Stimulated activated CD4-positive, alpha-beta T cell treated with anti-CD3 and anti-CD28 coated beads, Interleukin-15, amount 100 ng/mL, for 1 hour (primary cell): ENCODE measurements around the gene ZNF879.

Experiments
- DNase-seq, 2 donors: peaks; one replicate each; pipeline ENCODE4 v3.0.0-alpha.2; 2020; ENCODE audit warnings: low read depth in 1 of 2, low spot score in 1 of 2

ZNF879 gene

DNA sequence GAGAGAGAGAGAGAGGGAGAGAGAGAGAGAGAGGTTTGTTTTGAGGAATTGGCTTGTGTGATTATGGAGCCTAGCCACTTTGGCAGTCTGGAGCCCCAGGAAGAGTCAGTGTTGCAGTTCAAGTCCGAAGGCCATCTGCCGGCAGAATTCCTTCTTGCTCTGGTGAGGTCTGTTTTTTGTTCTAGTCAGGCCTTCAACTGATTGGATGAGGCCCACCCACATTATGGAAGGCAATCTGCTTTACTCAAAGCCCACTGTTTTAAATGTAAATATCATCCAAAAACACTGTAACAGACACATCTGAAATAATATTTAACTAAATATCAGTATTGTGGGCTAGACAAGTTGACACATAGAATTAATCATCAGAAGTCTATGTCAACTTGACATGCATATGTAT, 17.0 kb upstream of the ZNF879 start:
- no peak for DNase-seq

DNA sequence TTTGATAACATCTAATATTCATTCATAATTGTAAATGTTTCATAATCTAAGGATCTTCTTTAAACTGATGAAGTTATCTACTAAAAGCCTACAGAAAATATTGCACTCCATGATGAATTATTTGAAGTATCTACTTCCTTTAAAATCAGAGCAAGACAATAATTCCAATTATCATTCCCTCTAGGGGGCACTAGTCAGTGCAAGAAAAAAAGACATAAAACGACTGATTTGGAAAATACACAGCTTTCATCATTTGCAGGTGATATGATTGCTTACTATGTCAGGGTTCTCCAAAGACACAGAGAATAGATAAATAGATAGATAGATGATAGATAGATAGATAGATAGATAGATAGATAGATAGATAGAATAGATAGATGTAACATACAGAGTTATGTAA, 14.9 kb upstream of the ZNF879 start:
- DNase-seq: no peak

DNA sequence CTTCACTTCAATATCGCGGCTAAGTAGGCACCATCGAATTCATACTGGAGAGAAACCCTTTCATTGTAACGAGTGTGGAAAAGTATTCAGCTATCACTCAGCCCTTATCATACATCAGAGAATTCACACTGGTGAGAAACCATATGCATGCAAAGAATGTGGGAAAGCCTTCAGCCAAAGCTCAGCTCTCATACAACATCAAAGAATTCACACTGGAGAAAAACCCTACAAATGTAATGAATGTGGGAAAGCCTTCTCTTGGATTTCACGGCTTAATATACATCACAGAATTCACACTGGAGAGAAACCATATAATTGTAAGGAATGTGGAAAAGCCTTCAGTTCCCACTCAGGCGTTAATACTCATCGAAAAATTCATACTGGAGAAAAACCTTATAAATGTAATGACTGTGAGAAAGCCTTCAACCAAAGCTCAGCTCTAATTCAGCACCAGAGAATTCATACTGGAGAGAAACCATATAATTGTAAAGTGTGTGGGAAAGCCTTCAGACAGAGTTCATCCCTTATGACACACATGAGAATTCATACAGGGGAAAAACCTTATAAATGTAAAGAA, 9.5 kb downstream of the ZNF879 start:
- no peak for DNase-seq

DNA sequence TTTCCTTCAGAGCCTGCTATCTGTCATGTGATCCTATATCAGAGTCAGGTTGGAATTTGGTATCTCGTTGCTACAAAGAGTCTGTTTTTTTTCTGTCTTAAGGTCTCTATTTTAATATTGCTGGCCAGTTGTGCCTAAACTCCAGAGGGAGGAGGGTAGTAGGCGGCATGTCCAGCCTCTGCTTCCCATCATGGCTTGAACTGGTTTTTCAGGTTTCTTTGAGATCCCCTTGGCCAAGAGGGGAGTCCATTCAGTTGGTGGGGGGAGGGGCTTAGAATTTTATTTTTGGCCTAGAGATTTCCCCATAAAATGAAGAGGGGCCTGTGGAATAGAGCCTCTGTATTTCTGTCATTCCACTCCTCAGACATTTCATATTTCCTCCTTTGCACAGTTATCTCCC, 21.2 kb downstream of the ZNF879 start:
- no peak for DNase-seq

DNA sequence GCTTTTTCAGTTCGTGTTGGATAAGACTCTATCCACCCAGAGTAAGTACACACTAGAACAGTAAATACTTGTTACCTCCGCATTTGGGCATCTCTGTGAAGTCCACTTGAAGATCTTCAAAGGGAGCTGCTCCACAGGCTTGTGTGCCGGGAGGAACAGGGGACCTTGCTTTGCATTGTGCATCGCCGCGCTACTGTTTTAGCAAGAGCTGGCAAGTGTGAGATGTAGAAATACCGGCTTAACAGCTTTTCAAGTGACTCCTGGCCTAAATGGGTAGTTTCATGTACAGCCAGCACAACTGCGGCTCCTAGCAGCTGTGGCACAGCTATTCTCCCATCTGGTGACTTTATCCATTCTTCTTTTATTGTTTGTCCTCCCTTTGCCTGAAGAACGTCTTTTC, 28.2 kb downstream of the ZNF879 start:
- DNase-seq: no peak

DNA sequence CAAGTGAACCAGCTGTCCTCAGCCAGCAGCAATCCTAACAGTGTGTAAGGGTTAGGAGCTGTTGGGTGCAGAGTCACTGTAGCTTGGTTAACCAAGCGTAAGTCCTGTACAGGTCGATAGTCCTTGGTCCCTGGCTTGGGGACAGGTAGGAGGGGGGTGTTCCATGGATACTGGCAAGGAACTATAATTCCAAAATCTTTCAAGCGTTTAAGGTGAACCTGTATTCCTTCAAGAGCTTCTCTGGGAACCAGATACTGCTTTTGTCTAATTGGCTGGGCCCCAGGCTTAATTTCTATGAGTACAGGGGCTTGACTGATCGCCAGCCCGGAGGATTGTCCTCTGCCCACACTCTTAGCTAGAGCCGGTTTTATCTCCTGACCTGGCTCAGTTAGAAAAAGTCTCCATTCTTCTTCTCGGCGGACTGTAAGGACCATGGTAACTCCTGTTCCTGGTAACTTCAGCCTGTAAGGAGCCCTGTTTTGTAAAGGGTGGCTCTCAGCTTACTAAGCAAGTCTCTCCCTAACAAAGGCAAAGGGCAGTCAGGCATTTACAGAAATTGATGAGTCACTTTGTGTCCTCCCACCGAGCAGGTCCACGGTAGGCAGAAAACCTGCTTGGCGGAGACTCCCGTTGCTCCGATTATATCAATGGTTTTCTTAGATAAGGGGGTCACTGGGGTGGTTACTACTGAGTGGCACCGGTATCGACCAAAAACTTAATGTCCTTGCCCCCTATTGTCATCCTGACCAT, 30.6 kb downstream of the ZNF879 start:
- no peak for DNase-seq

DNA sequence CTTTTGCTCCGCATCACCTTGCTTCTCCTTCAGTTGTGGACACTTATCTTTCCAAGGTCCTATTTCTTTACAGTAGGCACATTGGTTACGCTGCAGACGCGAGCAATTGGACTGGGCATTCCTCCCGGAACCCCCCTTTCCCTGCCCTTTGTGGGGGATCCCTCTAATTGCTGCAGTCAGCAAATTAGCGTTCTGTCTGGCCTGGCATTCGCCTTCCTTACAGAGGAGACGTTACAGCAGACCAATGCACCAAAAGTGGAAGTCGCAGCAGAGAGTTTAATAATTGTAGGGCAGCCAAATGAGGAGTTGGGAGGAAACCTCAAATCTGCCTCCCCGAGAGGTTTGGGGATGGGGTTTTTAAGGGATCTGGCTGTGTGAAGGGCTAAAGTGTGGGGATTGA, 31.3 kb downstream of the ZNF879 start:
- no peak for DNase-seq

DNA sequence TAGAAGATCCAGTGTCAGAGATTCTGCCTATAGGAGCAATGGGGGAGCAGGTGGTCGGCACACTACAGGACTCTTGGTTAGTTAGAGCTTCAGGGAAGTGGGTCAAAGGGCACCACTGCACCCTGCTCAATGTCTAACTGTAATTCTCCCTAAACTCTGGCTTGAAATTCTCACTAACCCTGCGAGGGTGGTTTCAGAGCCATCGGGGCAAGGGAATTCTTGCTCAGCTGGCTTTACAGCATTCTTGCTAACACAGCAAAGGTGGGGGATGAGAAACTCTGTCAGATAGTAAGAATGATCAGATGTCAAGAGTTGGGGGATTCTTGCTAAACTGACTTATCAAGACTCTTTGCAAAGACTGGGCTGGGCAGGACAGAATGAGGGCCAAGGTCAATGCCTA, 31.8 kb downstream of the ZNF879 start:
- no peak for DNase-seq

DNA sequence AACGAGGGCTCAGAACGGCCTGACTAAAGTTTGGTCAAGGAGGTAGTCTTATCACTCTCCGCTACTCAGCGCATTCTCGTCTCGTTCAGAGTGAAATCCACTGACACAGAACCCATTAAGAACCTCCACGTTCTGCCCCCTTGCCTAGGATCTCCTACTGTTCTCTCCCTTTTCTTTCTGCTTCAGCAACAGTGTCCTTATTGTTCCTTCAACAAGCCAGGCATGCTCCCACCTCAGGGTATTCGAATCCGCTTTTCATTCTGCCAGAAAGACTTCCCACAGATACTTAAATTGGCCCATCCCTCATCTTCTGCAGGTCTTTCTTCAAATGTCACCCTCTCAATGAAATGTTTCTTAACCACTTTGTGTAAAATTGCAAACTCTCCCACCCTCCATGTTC, 32.2 kb downstream of the ZNF879 start:
- DNase-seq: no peak

DNA sequence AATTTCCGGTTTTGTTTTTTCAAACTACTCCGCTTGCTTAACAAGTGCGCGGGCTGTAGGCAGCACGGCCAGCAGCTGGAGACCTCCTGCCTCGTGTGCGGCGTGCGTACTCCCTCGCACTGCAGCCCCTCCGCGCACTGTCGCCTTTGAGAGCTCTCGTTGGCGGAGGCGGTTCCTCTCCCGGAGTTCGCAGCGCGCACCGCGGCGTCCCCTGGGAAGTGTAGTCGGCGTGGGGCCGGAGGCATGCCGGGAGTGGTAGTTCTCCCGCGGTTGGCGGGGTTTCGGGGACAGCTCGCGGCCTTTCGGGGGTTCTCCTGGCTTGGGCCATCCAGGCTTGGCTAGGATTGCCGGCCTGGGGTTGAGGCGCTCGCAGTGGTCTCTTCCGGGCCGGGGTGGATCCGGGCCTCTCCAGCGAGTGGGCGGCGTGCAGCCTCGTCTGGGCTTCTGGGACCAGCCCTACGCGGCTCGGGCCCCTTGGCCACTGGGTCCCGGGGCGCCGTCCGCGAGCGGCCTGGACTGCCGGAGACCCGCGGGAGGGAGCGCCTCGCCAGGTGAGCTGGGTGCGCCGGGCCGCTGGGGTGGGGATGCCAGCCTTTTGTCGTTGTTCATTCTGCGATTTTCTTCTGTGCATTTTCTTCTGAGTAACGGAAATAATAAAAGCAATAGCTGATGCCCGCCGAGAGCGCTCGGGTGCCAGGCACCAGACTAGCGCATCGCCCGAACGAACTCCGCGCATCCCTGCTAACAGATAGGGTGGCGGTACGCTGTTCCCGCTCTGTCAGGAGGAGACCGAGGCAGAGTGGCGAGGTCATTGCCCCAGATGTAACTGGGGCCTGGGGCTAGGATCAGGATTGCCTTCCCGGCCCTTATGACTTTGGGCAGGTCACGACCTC, 36.8 kb downstream of the ZNF879 start, which contains the start of gene ZNF354C:
ZNF354C (plus strand) TSS at position 258 of the 893 bp plus-strand sequence. CDS start 1,696 bp downstream, outside the sequence.
- peak; percentile 66 to 77 for DNase-seq

DNA sequence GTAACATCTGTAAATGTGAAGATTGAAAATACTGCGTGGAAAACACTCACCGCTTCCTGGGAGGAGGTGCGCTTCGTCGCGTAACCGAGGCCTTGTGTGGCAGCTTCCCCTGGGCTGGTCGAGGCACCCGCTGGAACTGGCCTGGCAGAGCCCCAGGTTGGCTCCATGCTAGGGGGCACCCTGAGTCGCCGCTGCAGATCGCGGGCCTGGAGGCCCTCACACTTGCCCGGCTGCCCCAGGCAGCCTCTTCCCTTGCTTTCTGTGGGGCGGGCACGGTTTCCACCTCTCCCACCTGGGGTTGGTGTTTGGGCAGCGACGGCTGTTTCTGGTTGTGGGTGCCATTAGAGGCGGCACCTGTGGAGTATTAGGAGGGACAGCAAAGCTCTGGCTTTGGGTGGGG, 37.4 kb downstream of the ZNF879 start:
- DNase-seq: no peak

DNA sequence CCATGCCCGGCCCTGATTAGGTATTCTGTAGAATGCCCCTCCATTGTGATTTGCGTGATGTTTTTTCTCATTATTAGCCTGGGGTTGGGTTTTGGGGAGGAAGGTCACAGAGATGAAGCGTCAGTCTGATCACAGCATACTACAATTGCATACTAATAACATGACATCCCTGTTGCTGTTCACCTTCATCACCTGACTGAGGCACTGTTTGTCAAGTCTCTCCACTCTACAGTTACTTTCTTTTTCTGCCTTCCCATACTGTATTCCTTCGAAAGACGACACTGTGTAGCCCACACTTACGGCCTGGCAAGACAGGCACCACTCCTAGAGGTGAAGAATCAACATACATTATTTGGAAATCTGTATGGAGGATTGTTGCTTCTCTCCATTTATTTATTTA, 42.1 kb downstream of the ZNF879 start:
- DNase-seq: no peak

DNA sequence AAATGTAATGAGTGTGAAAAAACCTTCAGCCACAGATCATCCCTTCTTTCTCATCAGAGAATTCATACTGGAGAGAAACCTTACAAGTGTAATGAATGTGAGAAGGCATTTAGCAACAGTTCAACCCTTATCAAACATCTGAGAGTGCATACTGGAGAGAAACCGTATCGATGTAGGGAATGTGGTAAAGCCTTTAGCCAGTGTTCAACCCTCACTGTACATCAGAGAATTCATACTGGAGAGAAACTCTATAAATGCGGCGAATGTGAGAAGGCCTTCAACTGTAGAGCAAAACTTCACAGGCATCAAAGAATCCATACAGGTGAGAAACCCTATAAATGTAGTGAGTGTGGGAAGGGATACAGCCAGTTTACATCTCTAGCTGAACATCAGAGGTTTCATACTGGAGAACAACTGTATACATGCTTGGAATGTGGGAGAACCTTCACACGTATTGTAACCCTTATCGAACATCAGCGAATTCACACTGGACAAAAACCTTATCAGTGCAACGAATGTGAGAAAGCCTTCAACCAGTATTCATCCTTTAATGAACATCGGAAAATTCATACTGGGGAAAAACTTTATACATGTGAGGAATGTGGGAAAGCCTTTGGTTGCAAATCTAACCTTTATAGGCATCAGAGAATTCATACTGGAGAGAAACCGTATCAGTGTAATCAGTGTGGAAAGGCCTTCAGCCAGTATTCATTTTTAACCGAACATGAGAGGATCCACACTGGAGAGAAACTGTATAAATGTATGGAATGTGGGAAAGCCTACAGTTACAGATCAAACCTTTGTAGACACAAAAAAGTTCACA, 55.8 kb downstream of the ZNF879 start:
- DNase-seq: no peak

DNA sequence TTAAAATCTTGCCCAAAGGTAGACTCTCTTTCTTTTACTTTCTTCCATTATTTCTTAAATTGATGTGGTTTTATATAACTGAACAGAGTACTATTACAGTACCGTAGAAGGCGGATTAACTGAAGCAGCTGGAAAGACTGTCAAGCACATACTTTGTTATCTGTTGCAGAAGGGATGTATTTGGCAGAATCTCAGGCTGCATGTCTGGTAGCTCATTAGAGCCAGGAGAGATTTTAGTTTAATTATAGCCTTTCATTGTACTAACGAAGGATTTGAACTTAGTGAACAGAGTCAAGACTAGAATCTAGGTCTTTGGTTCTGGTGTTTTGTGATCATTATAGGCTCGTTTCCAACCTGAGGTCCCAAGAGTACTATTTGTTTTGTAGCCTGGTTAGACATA, 57.1 kb downstream of the ZNF879 start:
- no peak for DNase-seq
